MM.1S (cell line): ENCODE results near the gene USP9X.

Source experiments
- CTCF ChIP-seq: fragments of 300-600 bp; sonication (generic); IDR thresholded peaks from 2 replicates; pipeline ENCODE4 v1.5.1; 2016; ENCODE audit warnings: antibody characterized with exemption, low read length, mixed read lengths
- EZH2 ChIP-seq: fragments of 300-600 bp; sonication (generic); optimal IDR thresholded peaks from 2 replicates; pipeline ENCODE3; 2017; ENCODE audit warnings: low read depth, mild to moderate bottlenecking, antibody characterized with exemption, low read length, mixed read lengths
- EZH2phosphoT487 ChIP-seq: fragments of 300-600 bp; sonication (generic); IDR thresholded peaks from 2 replicates; pipeline ENCODE4 v1.6.1; 2018; ENCODE audit warnings: antibody characterized with exemption, low read length

- TF ChIP-seq CTCF, result no peak
- TF ChIP-seq EZH2, result no peak
- no peak for TF ChIP-seq EZH2phosphoT487
Observed at GRCh38 chrX:41184312-41184711, 99.1 kb downstream of the USP9X start.
